Stimulated activated naive CD8-positive, alpha-beta T cell treated with anti-CD3 and anti-CD28 coated beads, Interleukin-15, Interleukin-2, amounts not matched to agents 100 U/mL and 50 U/mL, for 24 hours (primary cell): ENCODE data around the gene CES4A.
"Not testable (repeated sequence)": the region's sequence is repeated elsewhere in the genome, so short reads cannot be mapped to it uniquely, and the experiment has no call there.

Experiments
- ATAC-seq: fragments of 150-1000 bp; cut with Tn5 transposase; one replicate; pipeline ENCODE4 v1.10.0; 2021
- DNase-seq: peaks from one replicate; pipeline ENCODE4 v3.0.0; 2021

CES4A gene

GRCh38 chr16:66988197-66988788, at the start of gene CES4A:
TSS of gene CES4A (plus strand) at chr16:66988589. CDS start at chr16:66988773, 184 bp downstream.
- ATAC-seq, result no peak

GRCh38 chr16:66939366-66939765, 49.0 kb upstream of the CES4A start:
- no peak for DNase-seq
- no peak for ATAC-seq

More at GRCh38 chr16:66988197-66988788, at the start of gene CES4A:
- DNase-seq, result no peak

- no peak for DNase-seq
- no peak for ATAC-seq
Measured at GRCh38 chr16:66940236-66940635, 48.2 kb upstream of the CES4A start.

- DNase-seq (no peak), ATAC-seq (no peak)
Measured at GRCh38 chr16:66942981-66943380, 45.4 kb upstream of the CES4A start.

GRCh38 chr16:66943426-66944053, 44.8 kb upstream of the CES4A start:
- ATAC-seq, result no peak
- no peak for DNase-seq

- DNase-seq (no peak), ATAC-seq (no peak)
Measured at GRCh38 chr16:66944054-66944441, 44.3 kb upstream of the CES4A start.

GRCh38 chr16:66944971-66945370, 43.4 kb upstream of the CES4A start:
- not testable (repeated sequence) for DNase-seq, ATAC-seq

- ATAC-seq, result no peak
- no peak for DNase-seq
Measured at GRCh38 chr16:66945939-66946338, 42.5 kb upstream of the CES4A start.

GRCh38 chr16:66946541-66946940, 41.8 kb upstream of the CES4A start:
- DNase-seq (no peak), ATAC-seq (no peak)

GRCh38 chr16:66946974-66947301, 41.5 kb upstream of the CES4A start:
- no peak for DNase-seq
- ATAC-seq, result no peak

GRCh38 chr16:66947302-66948065, 40.9 kb upstream of the CES4A start:
- ATAC-seq (peak; percentile 81), DNase-seq (peak; percentile 87)

GRCh38 chr16:66948134-66948836, 40.1 kb upstream of the CES4A start:
- no peak for DNase-seq

GRCh38 chr16:66948837-66949225, 39.6 kb upstream of the CES4A start:
- ATAC-seq, result no peak
- DNase-seq, result no peak

More at GRCh38 chr16:66948134-66948836, 40.1 kb upstream of the CES4A start:
- ATAC-seq, result peak; percentile 19

GRCh38 chr16:66949472-66949871, 38.9 kb upstream of the CES4A start:
- ATAC-seq, result no peak

GRCh38 chr16:66950437-66950836, 38.0 kb upstream of the CES4A start:
- DNase-seq (no peak), ATAC-seq (no peak)

More at GRCh38 chr16:66949472-66949871, 38.9 kb upstream of the CES4A start:
- DNase-seq, result no peak

GRCh38 chr16:66950971-66951790, 37.2 kb upstream of the CES4A start:
- ATAC-seq, result no peak
- no peak for DNase-seq

GRCh38 chr16:66952430-66953110, 35.8 kb upstream of the CES4A start:
- ATAC-seq (no peak), DNase-seq (no peak)

GRCh38 chr16:66953462-66954096, 34.8 kb upstream of the CES4A start:
- ATAC-seq, result no peak
- no peak for DNase-seq

- DNase-seq, result peak; percentile 81
- peak; percentile 67 for ATAC-seq
Measured at GRCh38 chr16:66954097-66954659, 34.2 kb upstream of the CES4A start.
